Vagina (tissue), 2 donors: ENCODE results near the gene IQSEC3. TPM values are rescaled to one million over a fixed set of nuclear protein-coding genes. Genes with fewer than 3 reads are reported as not detected.
"Not testable (repeated sequence)": the region's sequence is repeated elsewhere in the genome, so short reads cannot be mapped to it uniquely, and the experiment has no call there.

Source experiments
- DNase-seq, 2 donors: peaks; one replicate each; pipeline ENCODE4 v3.0.0-alpha.2; 2017; ENCODE audit errors: extremely low spot score in 2 of 2
- H3K27ac ChIP-seq: fragments of 200-600 bp; sonication (generic); one replicate; pipeline ENCODE4 v1.5.1; 2019
- H3K27me3 ChIP-seq: fragments of 200-600 bp; sonication (generic); one replicate; pipeline ENCODE4 v1.5.1; 2019
- H3K36me3 ChIP-seq, 2 donors: fragments of 200-600 bp; sonication (generic); one replicate each; pipeline ENCODE4 v1.5.1; 2017 to 2019
- H3K4me1 ChIP-seq: fragments of 200-600 bp; sonication (generic); one replicate; pipeline ENCODE4 v1.5.1; 2019
- H3K4me3 ChIP-seq, 2 donors: fragments of 200-600 bp; sonication (generic); 1 replicate in 1 of 2; 2 replicates in 1 of 2; pipeline ENCODE4 v1.5.1; 2016 to 2019
- H3K9me3 ChIP-seq: fragments of 200-600 bp; sonication (generic); one replicate; pipeline ENCODE4 v1.5.1; 2019
- POLR2A ChIP-seq, 2 donors: fragments of 450-650 bp; IDR thresholded peaks; one replicate each; pipeline ENCODE4 v1.6.1; 2017; ENCODE audit warnings: antibody characterized with exemption in 2 of 2, mild to moderate bottlenecking in 2 of 2, moderate library complexity in 2 of 2
- POLR2AphosphoS5 ChIP-seq, 2 donors: sonication (generic); formaldehyde crosslinking; IDR thresholded peaks; one replicate each; pipeline ENCODE4 v1.9.0; 2017; ENCODE audit warnings: antibody characterized with exemption in 2 of 2, mild to moderate bottlenecking in 2 of 2, low read depth in 1 of 2; ENCODE audit not compliant: insufficient read depth in 1 of 2
- intact Hi-C: fragments of 100-400 bp; cut with DNase I; formaldehyde crosslinking; loops from one replicate; pipeline ENCODE4 v1.15.1; 2023
- total RNA-seq: library from RNA; depleted of rRNA; stranded (reverse); fragments of >200 nt; gene quantifications from one replicate; pipeline ENCODE4 v1.2.3, GENCODE V29; 2016
- TF ChIP-seq, protein P1 (sequence below), 3 experiments: fragments of 450-650 bp in 2 of 3; fragments of 200-600 bp in 1 of 3; sonication (generic) in 1 of 3; IDR thresholded peaks; one replicate each; pipeline ENCODE4 v1.5.1; 2017 to 2019; ENCODE audit warnings: antibody characterized with exemption in 3 of 3, mild to moderate bottlenecking in 2 of 3, moderate library complexity in 2 of 3

Gene IQSEC3
- total RNA-seq, 1 donor from 2014 or later: 1.7 TPM

DNA sequence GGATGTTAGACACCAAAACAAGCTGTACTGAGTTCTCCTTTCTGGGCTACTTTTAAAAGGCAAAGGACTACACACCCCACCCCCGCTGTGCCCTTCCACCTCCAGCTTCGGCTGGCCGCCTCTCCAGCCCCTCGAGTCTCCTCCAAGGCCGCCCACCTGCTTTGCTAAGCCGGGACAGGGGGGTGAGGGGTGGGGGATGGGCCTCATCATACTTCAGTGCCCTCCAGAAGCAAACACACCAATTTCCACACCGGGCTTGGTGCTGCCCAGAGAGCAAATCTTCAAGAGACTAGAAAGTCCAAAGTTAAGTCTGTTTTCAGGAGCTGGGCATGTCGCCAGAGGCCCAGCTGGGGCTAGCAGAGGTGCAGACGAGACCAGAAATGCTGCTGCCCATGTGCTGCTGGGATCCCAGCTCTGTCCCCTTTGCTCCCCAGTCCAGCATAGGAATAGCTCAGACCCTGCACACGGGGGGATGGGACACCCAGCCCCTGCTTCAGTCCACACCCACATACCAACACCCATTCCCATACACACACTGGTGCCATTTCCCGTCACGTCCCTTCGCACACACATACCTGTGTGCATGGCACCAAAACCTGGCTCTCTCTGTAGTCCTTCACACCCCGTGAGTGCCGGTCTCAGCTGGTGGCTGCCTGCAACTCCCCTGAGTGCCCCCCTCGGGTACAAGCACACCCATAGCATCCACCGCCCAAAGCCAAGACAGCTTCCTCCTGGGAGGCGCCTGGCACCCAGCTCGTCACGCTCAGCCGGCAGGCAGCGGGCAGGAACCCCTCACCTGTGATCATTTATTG lies 146.4 kb downstream of the IQSEC3 start:
- TF ChIP-seq, protein P1, sequence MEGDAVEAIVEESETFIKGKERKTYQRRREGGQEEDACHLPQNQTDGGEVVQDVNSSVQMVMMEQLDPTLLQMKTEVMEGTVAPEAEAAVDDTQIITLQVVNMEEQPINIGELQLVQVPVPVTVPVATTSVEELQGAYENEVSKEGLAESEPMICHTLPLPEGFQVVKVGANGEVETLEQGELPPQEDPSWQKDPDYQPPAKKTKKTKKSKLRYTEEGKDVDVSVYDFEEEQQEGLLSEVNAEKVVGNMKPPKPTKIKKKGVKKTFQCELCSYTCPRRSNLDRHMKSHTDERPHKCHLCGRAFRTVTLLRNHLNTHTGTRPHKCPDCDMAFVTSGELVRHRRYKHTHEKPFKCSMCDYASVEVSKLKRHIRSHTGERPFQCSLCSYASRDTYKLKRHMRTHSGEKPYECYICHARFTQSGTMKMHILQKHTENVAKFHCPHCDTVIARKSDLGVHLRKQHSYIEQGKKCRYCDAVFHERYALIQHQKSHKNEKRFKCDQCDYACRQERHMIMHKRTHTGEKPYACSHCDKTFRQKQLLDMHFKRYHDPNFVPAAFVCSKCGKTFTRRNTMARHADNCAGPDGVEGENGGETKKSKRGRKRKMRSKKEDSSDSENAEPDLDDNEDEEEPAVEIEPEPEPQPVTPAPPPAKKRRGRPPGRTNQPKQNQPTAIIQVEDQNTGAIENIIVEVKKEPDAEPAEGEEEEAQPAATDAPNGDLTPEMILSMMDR (IDR thresholded peaks at IDR 0.05): no peak
- no peak for TF ChIP-seq POLR2AphosphoS5 (IDR thresholded peaks at IDR 0.05; ENCODE audit: insufficient read depth in 1 of 2, low read depth in 1 of 2)
- no peak for TF ChIP-seq POLR2A (IDR thresholded peaks at IDR 0.05)
- no peak for DNase-seq
- no peaks in the 10 kb centered on the region for H3K36me3 ChIP-seq
- no peak overlapping the region for H3K4me3 ChIP-seq
- no peak overlapping the region for H3K27ac ChIP-seq
- no peaks in the 10 kb centered on the region for H3K9me3 ChIP-seq
- H3K4me1 ChIP-seq: peaks cover 10% of the 10 kb centered on the region
- no peaks in the 10 kb centered on the region for H3K27me3 ChIP-seq
- intact Hi-C loops: no loop called here

DNA sequence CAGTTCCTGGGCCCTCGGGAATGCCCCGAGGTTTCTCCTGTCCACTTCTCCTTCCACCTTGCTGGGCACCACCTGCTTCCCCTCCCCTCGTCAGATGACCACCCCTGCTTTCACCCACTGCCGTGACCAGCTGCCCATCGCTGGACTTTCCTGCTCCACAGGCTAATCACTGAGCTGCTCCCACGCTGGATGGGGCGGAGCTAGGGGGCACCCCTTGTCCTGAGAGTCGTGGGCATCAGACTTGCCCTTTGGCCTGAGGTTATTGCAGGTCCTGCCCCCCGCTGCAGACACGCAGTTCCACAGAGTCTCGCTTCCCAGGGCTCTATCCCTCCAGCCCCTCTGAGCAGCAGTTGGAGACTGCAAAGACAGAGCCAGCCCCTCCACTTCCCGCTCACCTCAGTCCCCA lies 147.0 kb downstream of the IQSEC3 start:
- Histone ChIP-seq H3K4me1 (peaks cover 10% of the 10 kb centered on the region), H3K4me3 (no peak overlapping the region), H3K9me3 (no peaks in the 10 kb centered on the region), H3K27me3 (no peaks in the 10 kb centered on the region), H3K27ac (no peak overlapping the region), H3K36me3 (no peaks in the 10 kb centered on the region)
- TF ChIP-seq, protein P1 (IDR thresholded peaks at IDR 0.05): no peak
- no peak for TF ChIP-seq POLR2AphosphoS5 (IDR thresholded peaks at IDR 0.05; ENCODE audit: insufficient read depth in 1 of 2, low read depth in 1 of 2)
- no peak for TF ChIP-seq POLR2A (IDR thresholded peaks at IDR 0.05)
- intact Hi-C loops: no loop called here
- no peak for DNase-seq

DNA sequence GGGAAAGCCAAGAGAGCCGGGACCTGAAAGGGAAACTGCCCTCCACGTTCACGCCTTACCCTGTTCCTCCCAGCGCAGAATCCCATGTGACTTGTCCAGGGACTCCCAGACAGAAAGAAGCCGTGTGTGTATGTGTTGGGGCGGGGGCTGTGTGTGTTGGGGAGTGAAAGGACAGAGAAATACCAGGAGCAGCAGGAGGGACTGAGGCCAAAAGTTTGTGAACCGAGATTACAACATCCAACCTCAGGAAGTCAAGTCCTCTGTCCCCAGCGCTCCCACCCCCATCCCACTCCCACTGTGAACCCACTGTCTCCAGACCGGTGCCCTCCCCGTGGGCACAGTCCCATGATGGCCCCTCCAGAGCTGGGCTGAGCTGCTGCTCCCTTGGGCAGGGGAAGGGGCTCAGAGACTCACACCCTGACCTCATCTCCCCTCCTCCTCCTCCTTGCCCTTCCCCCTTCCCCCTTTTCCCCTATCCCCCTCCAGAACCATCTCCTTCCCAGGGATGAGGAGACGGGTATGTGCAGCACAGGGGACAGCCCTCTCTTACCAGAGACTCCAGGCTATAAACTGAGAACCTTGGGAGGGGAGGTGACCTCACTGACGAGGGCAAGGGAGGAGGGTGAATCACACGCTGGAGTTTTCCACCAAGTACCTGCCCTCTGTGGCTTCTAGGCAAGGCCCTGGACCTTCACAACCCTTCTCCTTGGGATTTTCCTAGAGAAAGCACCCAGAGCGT lies 147.6 kb downstream of the IQSEC3 start, which contains the start of gene SLC6A12:
SLC6A12 (minus strand) TSS at position 155 of the 739 bp plus-strand sequence. CDS start 4,171 bp downstream, outside the sequence.
- Histone ChIP-seq H3K9me3 (no peaks in the 10 kb centered on the region), H3K4me3 (no peak within 1 kb of the TSS), H3K27me3 (no peaks in the 10 kb centered on the region), H3K4me1 (peaks cover 10% of the 10 kb centered on the region), H3K36me3 (no peaks in the 10 kb centered on the region), H3K27ac (no peak within 1 kb of the TSS)
- TF ChIP-seq POLR2AphosphoS5 (IDR thresholded peaks at IDR 0.05; ENCODE audit: insufficient read depth in 1 of 2, low read depth in 1 of 2) (no peak), POLR2A (IDR thresholded peaks at IDR 0.05) (no peak)
- TF ChIP-seq, protein P1 (IDR thresholded peaks at IDR 0.05): no peak
- intact Hi-C loops: no loop called here
- no peak for DNase-seq

DNA sequence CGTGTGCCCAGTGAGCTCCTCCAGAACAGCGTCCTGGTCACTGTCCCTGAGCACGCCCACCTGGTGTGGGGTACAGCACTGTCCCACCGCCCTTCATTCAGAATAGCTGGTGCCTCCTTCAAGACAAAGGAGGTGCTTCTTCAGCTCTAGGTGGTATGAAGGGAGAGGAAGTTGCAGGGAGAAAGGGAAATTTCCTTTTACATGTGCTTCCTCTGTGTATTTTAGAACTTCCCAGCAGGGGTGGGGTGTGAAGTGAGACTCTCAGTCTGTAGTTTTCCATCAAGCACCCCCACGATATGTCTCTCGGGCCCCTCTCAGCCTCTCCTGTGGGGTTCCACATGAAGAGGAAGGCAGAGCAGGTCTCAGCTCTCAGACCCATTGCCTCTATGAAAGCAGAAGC lies 148.5 kb downstream of the IQSEC3 start:
- DNase-seq: no peak
- TF ChIP-seq, protein P1 (IDR thresholded peaks at IDR 0.05): no peak
- TF ChIP-seq POLR2AphosphoS5 (IDR thresholded peaks at IDR 0.05; ENCODE audit: insufficient read depth in 1 of 2, low read depth in 1 of 2) (no peak), POLR2A (IDR thresholded peaks at IDR 0.05) (no peak)
- Histone ChIP-seq H3K36me3 (no peaks in the 10 kb centered on the region), H3K4me3 (no peak overlapping the region), H3K9me3 (no peaks in the 10 kb centered on the region), H3K27me3 (no peaks in the 10 kb centered on the region), H3K27ac (no peak overlapping the region), H3K4me1 (peaks cover 10% of the 10 kb centered on the region)
- intact Hi-C loops: no loop called here

DNA sequence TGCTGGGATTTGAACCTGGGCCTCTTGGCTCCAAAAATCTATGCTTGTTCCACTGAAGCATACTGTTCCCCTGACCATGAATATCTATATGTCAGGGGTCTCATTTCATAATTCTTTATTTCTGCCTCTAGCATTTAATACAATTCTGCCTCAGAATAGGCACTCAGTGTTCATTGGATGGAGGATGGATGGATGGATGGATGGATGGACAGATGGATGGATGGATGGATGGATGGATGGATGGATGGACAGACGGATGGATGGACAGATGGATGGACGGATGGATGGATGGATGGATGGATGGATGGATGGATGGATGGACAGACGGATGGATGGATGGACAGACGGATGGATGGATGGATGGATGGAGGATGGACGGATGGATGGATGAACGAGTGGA lies 150.5 kb downstream of the IQSEC3 start:
- DNase-seq, H3K36me3 ChIP-seq, H3K27ac ChIP-seq, H3K4me3 ChIP-seq, H3K4me1 ChIP-seq, H3K27me3 ChIP-seq, H3K9me3 ChIP-seq, intact Hi-C loops: not testable (repeated sequence)
